GM12874 (cell line): ENCODE data around the gene FIG4.

Experiments
- CTCF ChIP-seq: IDR thresholded peaks from 2 replicates; pipeline ENCODE4 v1.5.1; 2011; ENCODE audit warnings: low read depth, mild to moderate bottlenecking, control low read depth, low read length, moderate library complexity; ENCODE audit not compliant: insufficient read depth

Gene FIG4

GRCh38 chr6:109690373-109690736, 741 bp upstream of the FIG4 start:
- TF ChIP-seq CTCF, result no peak

- TF ChIP-seq CTCF, result no peak
These were observed 2.0 kb downstream of the FIG4 start for GRCh38 chr6:109693111-109693510.

GRCh38 chr6:109695468-109695867, 4.4 kb downstream of the FIG4 start:
- 0 out of 2 replicates have a peak, but pooled peaks have one; percentile 3 for TF ChIP-seq CTCF

GRCh38 chr6:109696355-109696754, 5.3 kb downstream of the FIG4 start:
- no peak for TF ChIP-seq CTCF

- no peak for TF ChIP-seq CTCF
These were observed 10.1 kb downstream of the FIG4 start for GRCh38 chr6:109701221-109701620.

- TF ChIP-seq CTCF, result no peak
These were observed 10.7 kb downstream of the FIG4 start for GRCh38 chr6:109701774-109702173.

GRCh38 chr6:109702791-109703190, 11.7 kb downstream of the FIG4 start:
- TF ChIP-seq CTCF, result no peak

GRCh38 chr6:109705258-109705657, 14.2 kb downstream of the FIG4 start:
- TF ChIP-seq CTCF, result peak; percentile 83
